Measurements from ENCODE around the gene VAT1L.
"Not testable (repeated sequence)": the region's sequence is repeated elsewhere in the genome, so short reads cannot be mapped to it uniquely, and the experiment has no call there.

The VAT1L gene

GRCh38 chr16:77956231-77956630 is 167.9 kb downstream of the VAT1L start:
- no peak for DNase-seq

DNA sequence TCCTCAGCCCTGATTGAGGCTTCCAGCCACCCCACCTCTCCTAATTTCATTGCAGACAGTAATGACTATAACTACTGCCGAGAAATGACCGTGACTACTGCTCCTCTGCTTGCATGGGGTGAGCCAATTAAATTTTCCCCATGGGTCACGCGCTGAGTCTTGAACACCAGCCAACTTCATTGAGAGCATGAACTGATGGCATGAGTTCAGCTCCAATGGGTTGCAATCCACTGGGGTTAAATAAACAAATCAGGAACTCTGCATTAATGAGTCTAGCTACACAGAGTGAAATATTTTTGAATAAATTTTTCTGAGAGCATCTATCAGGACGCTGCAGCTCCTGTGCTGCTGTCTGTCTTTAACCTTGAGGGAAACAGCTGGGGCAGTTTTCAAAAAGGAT is 172.4 kb downstream of the VAT1L start:
- DNase-seq: no peak

- no peak for DNase-seq
These were observed 173.4 kb downstream of the VAT1L start for GRCh38 chr16:77961814-77962213.

DNA sequence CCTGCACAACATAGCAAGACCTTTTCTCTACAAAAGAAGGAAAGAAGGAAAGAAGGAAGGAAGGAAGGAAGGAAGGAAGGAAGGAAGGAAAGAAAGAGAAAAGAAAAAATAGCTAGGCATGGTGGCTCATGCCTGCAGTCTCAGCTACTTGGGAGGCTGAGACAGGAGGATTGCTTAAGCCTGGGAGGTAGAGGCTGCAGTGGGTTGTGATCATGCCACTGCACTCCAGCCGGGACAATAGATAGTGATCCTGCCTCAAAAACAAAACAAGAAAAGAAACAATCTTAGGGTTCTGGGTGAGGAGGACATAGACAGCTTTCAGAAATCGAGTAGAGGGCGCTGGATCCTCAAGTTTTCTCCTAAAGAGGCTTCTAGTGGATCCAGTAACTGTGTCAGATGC is 174.3 kb downstream of the VAT1L start:
- no peak for DNase-seq

DNA sequence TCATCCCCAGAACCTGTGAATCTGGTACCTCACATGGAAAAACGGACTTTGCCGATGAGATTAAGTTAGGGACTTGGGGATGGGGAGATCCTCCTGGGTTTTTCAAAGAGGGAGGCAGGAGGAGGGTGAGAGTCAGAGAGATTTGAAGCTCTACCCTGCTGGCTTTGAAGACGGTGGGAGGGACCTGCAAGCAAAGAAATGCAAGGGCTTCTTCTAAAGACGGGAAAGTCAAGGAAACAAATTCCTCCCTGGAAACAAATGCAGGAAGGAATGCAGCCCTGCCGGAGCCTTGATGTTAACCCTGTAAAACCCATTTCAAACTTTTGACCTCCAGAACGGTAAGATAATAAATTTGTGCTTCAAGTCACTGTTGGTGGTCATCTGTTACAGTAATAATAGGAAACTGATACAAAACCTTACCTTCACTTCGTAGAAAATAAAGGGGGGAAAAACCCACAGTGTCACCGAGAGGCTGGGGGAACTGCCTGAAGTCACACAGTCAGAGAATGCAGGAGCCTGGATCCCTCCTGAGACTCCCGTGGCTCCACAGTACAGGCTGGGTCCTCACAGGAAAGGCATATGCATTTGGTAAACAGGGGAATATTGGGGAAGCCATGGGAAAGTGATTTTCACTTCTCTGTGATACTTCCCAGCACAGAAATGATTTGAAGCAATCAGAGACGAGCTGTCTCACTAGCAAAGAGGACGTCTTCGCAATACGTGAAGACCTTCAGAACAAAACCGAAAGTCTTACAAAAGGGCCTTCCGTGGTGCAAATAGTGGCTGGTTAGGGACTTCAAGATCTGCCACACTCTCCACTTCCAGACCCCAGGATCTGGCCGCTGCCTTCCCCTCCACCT is 175.1 kb downstream of the VAT1L start:
- DNase-seq: no peak

GRCh38 chr16:77965346-77965745 is 177.0 kb downstream of the VAT1L start:
- DNase-seq: no peak

DNA sequence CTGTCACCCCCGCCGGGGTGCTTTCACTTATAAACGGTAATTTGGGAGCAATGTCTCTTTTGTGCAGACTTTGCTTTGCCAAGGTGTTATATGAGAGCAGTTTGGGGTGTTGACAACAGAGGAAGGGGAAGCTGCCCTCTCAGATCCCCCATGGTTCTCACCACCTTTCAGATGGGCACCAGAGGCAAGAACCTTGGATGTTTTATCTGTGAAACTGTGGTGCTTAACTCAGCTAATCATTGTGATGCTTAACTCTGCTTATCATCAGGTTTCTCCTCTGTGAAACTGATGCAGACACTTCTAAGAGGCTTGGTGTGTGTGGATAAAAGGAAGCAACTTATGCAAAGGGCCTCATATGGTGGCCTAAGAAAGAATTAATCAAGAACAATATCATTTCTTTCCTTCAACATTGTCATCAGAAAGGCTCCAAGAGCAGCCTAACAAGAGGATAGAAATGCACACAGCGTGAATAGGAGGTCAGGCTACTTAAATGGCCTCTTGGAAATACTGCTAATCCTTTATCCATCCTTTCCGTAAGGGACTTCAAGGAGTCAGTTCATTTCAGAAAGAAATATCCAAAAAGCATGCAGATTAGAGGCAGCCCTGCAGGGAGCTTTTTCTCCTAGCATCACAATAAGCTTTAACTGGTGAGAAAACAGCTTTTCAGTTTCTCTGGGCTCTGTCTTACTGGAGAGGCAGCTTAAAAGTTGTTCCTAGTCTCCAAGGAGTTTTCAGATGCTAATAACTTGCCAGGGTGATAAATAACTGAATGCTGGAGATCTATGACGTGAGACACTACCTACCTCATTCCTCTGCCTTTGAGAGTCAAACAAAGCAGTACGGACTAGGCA is 178.9 kb downstream of the VAT1L start:
- no peak for DNase-seq

DNA sequence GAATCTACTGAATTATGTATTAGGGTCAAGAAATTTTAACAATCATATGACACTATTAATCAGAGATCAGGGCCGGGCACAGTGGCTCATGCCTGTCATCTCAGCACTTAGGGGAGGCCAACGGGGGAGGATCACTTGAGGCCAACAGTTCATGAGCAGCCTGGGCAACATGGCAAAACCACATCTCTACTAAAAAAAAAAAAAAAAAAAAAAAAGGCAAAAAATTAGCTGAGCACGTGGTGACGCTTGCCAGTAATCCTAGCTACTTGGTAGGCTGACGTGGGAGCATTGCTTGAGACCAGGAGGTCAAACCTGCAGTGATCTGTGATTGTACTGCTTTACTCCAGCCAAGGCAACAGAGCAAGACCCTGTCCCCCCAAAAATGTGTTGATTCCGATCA is 181.5 kb downstream of the VAT1L start:
- DNase-seq: no peak

DNA sequence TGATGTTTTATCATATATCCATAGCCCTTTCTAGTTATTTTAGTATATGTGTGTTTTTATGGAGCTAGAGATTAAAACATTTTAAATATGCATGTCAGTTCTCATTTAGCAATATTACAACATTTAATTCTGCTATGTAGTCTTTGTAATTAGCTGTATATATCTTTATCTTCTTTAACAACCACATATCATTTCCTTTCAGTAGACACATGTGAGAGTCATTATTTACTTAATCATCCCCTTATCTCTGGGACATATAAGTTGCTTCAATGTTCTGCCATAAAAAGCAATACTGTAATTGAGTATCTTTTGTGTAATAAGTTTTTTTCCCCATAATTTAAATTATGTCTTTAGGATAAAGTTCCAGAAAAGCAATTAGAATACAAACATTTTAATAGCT is 182.0 kb downstream of the VAT1L start:
- no peak for DNase-seq

DNA sequence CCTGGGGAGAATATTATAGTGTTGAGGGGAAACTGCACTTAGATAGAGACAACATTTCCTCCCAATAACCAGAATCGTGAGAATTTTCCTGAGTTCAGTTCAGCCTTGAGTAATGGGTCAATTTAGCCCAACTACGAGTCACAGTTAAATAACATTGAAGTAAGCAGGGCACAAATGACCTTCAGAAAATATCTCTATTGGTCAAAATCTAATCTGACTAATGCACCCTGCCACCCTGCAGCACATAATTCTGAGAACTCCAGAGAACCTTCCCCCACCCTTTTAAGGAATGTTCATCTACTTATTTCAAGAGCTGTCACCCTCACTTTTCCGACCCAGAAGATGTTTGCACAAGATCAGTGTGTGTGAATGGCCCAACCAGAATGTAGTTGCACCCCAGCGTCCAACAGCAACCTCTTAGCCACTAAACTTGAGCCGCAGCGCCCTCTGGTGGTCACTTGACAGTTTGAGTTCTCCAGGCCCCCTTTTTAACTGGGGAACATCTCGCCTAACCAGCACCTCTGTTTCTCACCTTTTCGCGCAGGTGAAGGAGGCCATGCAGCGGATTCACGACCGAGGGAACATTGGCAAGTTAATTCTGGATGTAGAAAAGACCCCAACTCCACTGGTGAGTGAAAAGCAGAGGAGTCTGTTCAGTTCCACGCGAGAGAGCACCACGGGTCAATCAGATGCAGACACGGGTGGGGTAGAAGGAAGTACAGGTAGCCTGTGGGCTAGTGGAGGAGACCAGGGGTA is 183.1 kb downstream of the VAT1L start:
- DNase-seq: peak; percentile 70

DNA sequence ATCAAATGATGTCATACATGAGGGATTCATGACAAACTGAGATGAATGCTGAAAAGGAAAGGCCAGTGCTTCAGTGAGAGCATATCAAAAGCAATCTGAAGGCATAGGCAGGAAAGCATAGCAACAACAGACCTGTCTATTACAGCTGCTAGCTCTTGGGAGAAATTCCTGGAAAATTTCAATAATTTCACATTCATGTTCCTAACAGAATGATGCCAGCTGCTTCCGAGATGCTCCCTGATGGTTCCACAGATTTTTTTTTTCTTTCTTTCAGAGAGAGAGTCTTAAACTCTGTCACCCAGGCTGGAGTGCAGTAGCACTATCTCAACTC is 183.7 kb downstream of the VAT1L start:
- no peak for DNase-seq

- DNase-seq: no peak
These were observed 186.5 kb downstream of the VAT1L start for GRCh38 chr16:77974883-77975282.

DNA sequence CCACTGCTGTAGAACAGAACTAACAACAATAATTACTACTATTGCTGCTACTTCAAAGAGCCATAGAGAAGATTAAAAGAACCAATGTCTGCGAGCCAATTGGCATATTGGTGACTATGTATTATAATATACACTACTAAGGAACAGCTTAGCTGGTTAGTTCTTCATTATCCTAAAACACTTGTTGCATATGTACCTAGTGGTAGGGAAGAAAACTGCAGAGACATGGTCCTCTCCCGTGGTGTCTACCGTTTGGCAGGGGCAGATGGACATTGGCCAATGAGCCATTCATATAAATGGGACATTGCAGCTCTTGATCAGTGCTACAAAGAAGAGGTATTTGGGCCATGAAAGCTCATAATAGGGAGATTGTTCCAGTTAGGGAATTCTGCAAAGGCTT is 187.6 kb downstream of the VAT1L start:
- DNase-seq: no peak

- no peak for DNase-seq
These were observed 189.0 kb downstream of the VAT1L start for GRCh38 chr16:77977339-77977738.

DNA sequence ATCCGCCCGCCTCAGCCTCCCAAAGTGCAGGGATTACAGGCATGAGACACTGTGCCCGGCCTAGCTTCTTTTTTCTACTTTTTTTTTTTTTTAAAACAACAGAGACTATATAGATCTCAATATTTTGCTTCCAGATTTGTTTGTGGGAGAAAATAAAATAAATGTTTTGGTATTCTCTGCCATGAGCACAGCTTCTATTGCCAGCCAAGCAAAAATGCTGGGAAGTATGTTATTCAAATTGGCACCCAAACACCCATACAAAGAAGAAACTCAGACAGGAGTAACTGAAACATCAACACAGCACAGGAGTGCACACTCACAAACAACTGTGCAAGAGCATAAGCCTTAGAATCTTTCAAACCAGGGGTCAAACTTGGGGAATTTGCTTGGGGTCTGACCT is 196.7 kb downstream of the VAT1L start:
- no peak for DNase-seq

DNA sequence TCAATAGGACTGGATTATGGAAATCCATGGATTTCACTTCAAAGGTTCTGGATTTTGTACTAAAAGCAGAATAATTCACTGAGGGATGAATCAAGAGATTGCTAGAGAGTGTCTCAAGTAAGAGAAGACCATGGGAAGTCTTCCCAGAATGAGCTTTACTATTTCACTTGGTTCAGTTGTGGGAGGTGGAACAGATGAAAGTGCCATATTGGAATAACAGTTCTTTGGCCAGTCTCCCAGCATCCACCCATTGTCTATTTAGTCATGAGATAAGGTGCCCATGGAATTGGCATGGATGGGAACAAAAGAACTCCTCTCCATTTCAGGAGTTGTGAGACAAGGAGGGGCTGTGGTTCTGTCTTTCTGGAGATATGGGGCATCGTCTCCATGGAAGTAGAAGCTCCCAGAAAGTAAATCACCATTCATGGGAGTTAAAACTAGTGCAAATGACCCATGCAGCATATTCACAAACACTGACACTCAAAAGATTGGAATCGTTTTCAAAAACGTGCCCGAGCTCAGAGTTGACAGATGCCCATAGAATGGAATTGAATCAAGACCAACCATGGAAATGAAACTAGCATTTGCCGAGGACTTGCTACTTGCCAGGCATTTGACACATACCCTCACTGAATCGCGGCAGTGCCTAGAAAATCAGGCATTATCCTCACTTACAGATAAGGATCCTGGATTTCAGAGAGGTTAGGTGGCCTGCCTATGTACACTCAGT is 197.8 kb downstream of the VAT1L start:
- DNase-seq: no peak

DNA sequence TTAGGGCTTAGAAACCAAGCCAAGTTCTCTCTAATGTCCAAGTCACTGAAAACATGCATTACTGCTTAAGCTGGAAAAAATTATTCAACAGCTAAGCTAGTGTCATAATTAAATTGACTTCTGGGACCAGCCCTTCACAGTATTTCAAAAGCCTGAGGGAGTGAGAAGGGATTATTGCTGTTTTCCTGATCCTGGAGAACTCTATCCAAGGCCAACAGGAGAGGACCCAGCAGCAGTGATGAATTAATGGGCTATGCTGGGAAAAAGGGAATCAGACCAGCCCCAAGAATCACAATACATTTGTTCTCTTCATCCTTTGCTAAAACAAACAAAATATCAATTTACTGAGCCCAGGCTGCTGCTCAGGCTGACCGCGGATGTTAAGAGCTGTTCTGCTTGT is 199.4 kb downstream of the VAT1L start:
- no peak for DNase-seq

- DNase-seq: no peak
These were observed 201.5 kb downstream of the VAT1L start for GRCh38 chr16:77989846-77990245.

- DNase-seq: no peak
These were observed 203.3 kb downstream of the VAT1L start for GRCh38 chr16:77991701-77992100.

- not testable (repeated sequence) for DNase-seq
These were observed 204.0 kb downstream of the VAT1L start for GRCh38 chr16:77992381-77992780.

DNA sequence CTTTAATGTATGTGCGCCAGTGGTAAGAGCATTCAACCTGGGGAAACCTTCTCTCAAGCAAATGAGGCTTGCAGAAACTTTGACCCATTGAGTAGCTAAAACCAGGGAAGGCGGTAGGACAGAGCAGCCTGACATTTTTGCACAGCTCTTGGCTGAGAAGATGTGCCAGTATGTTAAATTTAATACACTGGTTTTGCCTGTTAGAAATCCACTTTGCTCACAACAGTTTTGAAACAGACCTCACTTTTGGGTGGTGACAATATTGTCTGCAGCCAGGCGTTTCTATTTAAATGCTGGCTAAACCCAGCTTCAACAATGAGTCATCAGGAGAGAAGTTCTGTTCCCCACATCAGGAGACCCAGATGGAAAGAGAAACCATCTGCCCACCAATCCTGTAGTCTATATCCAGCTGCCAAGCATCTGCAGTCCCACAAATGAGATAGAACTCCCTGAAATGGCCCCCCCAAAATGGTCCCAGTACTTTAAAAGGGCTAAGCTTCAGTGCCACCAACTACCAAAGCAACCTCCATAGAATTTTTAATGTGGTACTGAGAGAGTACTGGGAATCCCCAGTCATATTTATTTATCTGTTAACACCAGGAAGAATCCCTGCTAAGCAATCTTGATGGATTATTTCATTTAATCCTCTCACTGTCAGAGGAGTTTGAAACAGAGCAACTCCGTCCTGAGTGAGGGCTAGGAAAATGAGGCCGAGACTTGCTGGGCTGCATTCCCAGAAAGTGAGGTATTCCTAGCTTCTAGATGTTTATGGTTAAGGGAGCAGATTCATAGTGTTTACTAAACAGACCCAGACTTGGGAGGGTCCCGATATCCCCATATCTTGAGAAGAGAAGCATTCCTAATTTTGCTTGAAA is 205.0 kb downstream of the VAT1L start:
- DNase-seq: no peak
